Caco-2 (cell line): ENCODE measurements around the gene FGR. TPM values are rescaled to one million over a fixed set of nuclear protein-coding genes. Genes with fewer than 3 reads are reported as not detected.
A peak's percentile ranks its signal among the peaks of the same experiment; 100 is the strongest.

Experiments used
- BruUV-seq: library from RNA; stranded (reverse); fragments of 400-500 nt; replicated peaks from 2 replicates; lab custom pipeline; 2021; lab: Mats Ljungman, UMichigan
- CTCF ChIA-PET: fragments of 300-600 bp; sonication (Branson Sonifier 250); formaldehyde crosslinking; loops from one replicate; lab custom pipeline; 2022; ENCODE audit warnings: antibody characterized with exemption; lab: Charles Lee
- POLR2A ChIA-PET: fragments of 300-600 bp; sonication (Branson Sonifier 250); formaldehyde crosslinking; loops from one replicate; lab custom pipeline; 2022; ENCODE audit warnings: antibody characterized with exemption; lab: Charles Lee
- DNase-seq, 2 experiments: peaks; one replicate each; pipeline versions ENCODE4 v3.0.0 to v3.0.0-alpha.2; 2020 to 2022
- H3K27me3 ChIP-seq: replicated peaks from 2 replicates; pipeline ENCODE4 v1.6.0; 2011; ENCODE audit warnings: low read length; ENCODE audit not compliant: control insufficient read depth, insufficient read depth
- H3K36me3 ChIP-seq: 2 replicates; pipeline ENCODE4 v1.5.1; 2011; ENCODE audit warnings: low read length; ENCODE audit not compliant: control insufficient read depth, insufficient read depth
- H3K4me1 ChIP-seq: fragments of 250-450 bp; sonication (Bioruptor Pico); 2 replicates; pipeline ENCODE4 v1.5.1; 2020; ENCODE audit warnings: mild to moderate bottlenecking
- H3K4me3 ChIP-seq: 2 replicates; pipeline ENCODE4 v1.5.1; 2011; ENCODE audit warnings: low read depth, mild to moderate bottlenecking, control low read depth, low read length
- H3K9me3 ChIP-seq: fragments of 250-450 bp; sonication (Bioruptor Pico); 2 replicates; pipeline ENCODE4 v1.5.1; 2020; ENCODE audit warnings: mild to moderate bottlenecking, moderate library complexity
- H3K27ac Mint-ChIP-seq: one replicate; pipeline ENCODE4 v1.8.0; 2022; ENCODE audit warnings: mixed read lengths; ENCODE audit not compliant: unreplicated experiment
- H3K27me3 Mint-ChIP-seq: one replicate; pipeline ENCODE4 v1.8.0; 2022; ENCODE audit warnings: mixed read lengths; ENCODE audit not compliant: insufficient read depth, unreplicated experiment
- H3K36me3 Mint-ChIP-seq: one replicate; pipeline ENCODE4 v1.8.0; 2022; ENCODE audit warnings: mild to moderate bottlenecking, mixed read lengths; ENCODE audit not compliant: insufficient read depth, unreplicated experiment
- H3K4me1 Mint-ChIP-seq: one replicate; pipeline ENCODE4 v1.8.0; 2022; ENCODE audit warnings: low read depth, mixed read lengths; ENCODE audit not compliant: unreplicated experiment
- H3K4me3 Mint-ChIP-seq: one replicate; pipeline ENCODE4 v1.8.0; 2022; ENCODE audit warnings: mild to moderate bottlenecking, moderate library complexity, mixed read lengths; ENCODE audit not compliant: unreplicated experiment
- H3K9me3 Mint-ChIP-seq: one replicate; pipeline ENCODE4 v1.8.0; 2022; ENCODE audit warnings: mixed read lengths; ENCODE audit not compliant: unreplicated experiment
- CTCF ChIP-seq, 2 experiments: fragments of 200-600 bp in 1 of 2; IDR thresholded peaks; 1 replicate in 1 of 2; 2 replicates in 1 of 2; pipeline versions ENCODE4 v1.5.1 to v1.8.0; 2011 to 2022; ENCODE audit warnings: antibody characterized with exemption in 1 of 2, control low read depth in 1 of 2, inconsistent platforms in 1 of 2, low read depth in 1 of 2, low read length in 1 of 2, mild to moderate bottlenecking in 1 of 2, moderate library complexity in 1 of 2; ENCODE audit not compliant: insufficient read depth in 1 of 2, severe bottlenecking in 1 of 2, unreplicated experiment in 1 of 2
- intact Hi-C: fragments of 100-400 bp; cut with micrococcal nuclease; formaldehyde crosslinking; loops from one replicate; pipeline ENCODE4 v1.10.0; 2022; ENCODE audit not compliant: unreplicated experiment
- total RNA-seq: library from RNA; stranded (reverse); gene quantifications from 2 replicates; pipeline ENCODE4 v1.2.3, GENCODE V29; 2022

The FGR gene
- total RNA-seq, 1 experiment from 2014 or later: not detected

DNA sequence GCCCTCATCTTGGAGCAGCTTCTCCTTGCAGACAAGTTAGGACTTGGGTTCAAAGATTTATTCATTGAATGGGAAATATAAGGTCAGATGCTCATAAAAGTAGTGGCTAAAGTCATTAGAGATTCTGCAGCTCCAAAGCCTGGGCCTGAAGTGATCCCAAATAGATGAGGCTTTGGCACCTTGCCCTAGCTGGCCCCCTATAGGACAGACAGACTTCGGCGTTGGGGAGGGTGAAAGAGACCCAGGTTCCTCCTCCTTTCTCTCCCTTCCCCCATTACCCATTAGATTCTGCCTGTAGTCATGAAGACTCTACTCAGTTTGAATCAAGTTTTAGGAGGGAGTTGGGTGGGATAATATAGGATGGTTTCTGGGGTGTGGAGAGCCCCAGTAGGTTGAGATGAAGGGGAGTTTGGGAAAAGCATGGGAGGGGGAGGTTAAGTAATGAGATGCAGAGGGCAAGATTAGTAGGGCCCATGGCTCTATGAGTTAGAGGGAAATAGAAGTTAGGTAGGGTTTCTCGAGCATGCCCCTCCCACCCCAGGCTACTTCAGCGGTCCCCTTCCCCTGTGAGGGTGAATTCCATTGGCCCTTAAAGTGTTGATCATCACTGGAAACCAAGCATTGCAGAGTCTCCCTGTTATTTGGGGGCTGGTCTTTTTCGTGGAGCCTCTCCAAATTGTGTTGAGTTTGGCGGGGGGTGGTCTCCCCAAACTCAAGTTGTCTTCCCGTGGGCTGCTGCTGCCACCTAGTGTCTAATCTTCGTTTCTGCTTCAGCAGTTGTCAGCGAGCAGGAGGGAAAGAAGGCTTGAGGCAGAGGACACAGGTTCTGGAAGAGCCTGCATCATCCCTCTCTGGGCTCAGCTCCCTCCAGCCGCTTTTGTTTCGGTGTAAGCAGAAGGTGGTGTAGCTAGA, 28.9 kb downstream of the FGR start:
- POLR2A ChIA-PET: interaction anchor here (0.6 to 1.2 kb wide), 3 partner anchors 35 to 61 kb away, joined by 3 to 6 read pairs (median 4); no protein-coding TSS in a partner anchor
- Histone ChIP-seq H3K27me3 (no peaks in the 10 kb centered on the region), H3K4me1 (peaks cover 33% of the 10 kb centered on the region), H3K9me3 (no peaks in the 10 kb centered on the region), H3K4me3 (no peak overlapping the region), H3K36me3 (no peaks in the 10 kb centered on the region)
- Mint-ChIP-seq H3K27ac (no peak overlapping the region), H3K36me3 (peaks cover 11% of the 10 kb centered on the region), H3K4me1 (peaks cover 17% of the 10 kb centered on the region), H3K27me3 (no peaks in the 10 kb centered on the region), H3K9me3 (no peaks in the 10 kb centered on the region), H3K4me3 (peak overlapping the region; percentile 48)
- intact Hi-C loops: loop anchor here (1.0 to 10.0 kb wide), 6 partner anchors 37 to 305 kb away; partner anchors contain the start of genes GPR3 and WASF2
- DNase-seq: peak; percentile 64 to 68
- peak; percentile 79 to 87 for TF ChIP-seq CTCF (IDR thresholded peaks at IDR 0.05; ENCODE audit: insufficient read depth in 1 of 2, low read depth in 1 of 2, low read length in 1 of 2, severe bottlenecking in 1 of 2, unreplicated experiment in 1 of 2)
- CTCF ChIA-PET: interaction anchor here (0.6 to 3.6 kb wide), 17 partner anchors 25 to 287 kb away, joined by 3 to 53 read pairs (median 6); no protein-coding TSS in a partner anchor
- BruUV-seq: no TSS peak

DNA sequence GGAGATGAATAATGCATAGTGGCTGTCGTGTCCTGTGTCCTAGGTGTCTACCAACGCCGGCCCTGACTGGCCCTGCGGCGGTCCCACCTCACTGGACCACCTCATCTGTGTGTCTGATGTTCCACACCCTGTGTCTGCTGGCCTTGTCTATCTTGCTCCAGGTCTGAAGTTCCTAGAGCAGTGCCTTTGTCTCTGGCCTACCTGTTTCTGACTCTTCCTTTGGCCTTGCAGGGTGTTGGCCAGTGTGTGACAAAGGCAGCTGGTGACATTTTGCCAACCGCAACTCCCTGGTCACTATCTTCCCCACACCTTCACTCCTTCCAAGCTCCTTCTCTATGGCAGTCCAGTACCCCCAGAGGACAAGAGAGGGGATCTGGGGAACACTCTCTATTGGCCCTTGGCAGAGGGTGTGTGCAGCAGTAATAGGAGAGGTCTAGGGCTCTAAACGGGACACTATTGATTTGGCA, 29.7 kb downstream of the FGR start:
- Histone ChIP-seq H3K4me3 (no peak overlapping the region), H3K4me1 (peaks cover 33% of the 10 kb centered on the region), H3K27me3 (no peaks in the 10 kb centered on the region), H3K36me3 (no peaks in the 10 kb centered on the region), H3K9me3 (no peaks in the 10 kb centered on the region)
- peaks cover 17% of the 10 kb centered on the region for H3K4me1 Mint-ChIP-seq
- H3K9me3 Mint-ChIP-seq: no peaks in the 10 kb centered on the region
- DNase-seq: no peak
- peaks cover 11% of the 10 kb centered on the region for H3K36me3 Mint-ChIP-seq
- ChIA-PET POLR2A (interaction anchor here (0.6 kb wide), 2 partner anchors 34 to 48 kb away, joined by 3 to 5 read pairs; no protein-coding TSS in a partner anchor), CTCF (interaction anchor here (1.7 to 3.6 kb wide), 3 partner anchors 35 to 189 kb away, joined by 5 to 45 read pairs (median 7); no protein-coding TSS in a partner anchor)
- no TSS peak for BruUV-seq
- intact Hi-C loops: loop anchor here (10.0 kb wide), 1 partner anchor 111 kb away; the partner anchor contains the start of gene WASF2
- no peaks in the 10 kb centered on the region for H3K27me3 Mint-ChIP-seq
- no peak for TF ChIP-seq CTCF (IDR thresholded peaks at IDR 0.05; ENCODE audit: insufficient read depth in 1 of 2, low read depth in 1 of 2, low read length in 1 of 2, severe bottlenecking in 1 of 2, unreplicated experiment in 1 of 2)
- no peak overlapping the region for H3K27ac Mint-ChIP-seq
- H3K4me3 Mint-ChIP-seq: peak overlapping the region; percentile 98
